BLaER1 (cell line): ENCODE data around the gene CCM2L.

ENCODE experiments used
- H3K27ac ChIP-seq: shearing (Covaris generic); formaldehyde crosslinking; 2 replicates; pipeline ENCODE4 v1.8.1; 2022
- H3K27me3 ChIP-seq: shearing (Covaris generic); formaldehyde crosslinking; 2 replicates; pipeline ENCODE4 v1.8.1; 2022
- H3K36me3 ChIP-seq: shearing (Covaris generic); formaldehyde crosslinking; 2 replicates; pipeline ENCODE4 v1.8.1; 2022
- H3K4me1 ChIP-seq: shearing (Covaris generic); formaldehyde crosslinking; 2 replicates; pipeline ENCODE4 v1.8.1; 2022
- H3K4me2 ChIP-seq: shearing (Covaris generic); formaldehyde crosslinking; 2 replicates; pipeline ENCODE4 v1.8.1; 2022
- H3K4me3 ChIP-seq: shearing (Covaris generic); formaldehyde crosslinking; 2 replicates; pipeline ENCODE4 v1.8.1; 2022
- H3K9ac ChIP-seq: shearing (Covaris generic); formaldehyde crosslinking; 2 replicates; pipeline ENCODE4 v1.8.1; 2022
- H3K9me3 ChIP-seq: shearing (Covaris generic); formaldehyde crosslinking; 2 replicates; pipeline ENCODE4 v1.8.1; 2022
- H4K20me1 ChIP-seq: shearing (Covaris generic); formaldehyde crosslinking; 2 replicates; pipeline ENCODE4 v1.8.1; 2022
- Cebpa-rat ChIP-seq: shearing (Covaris generic); IDR thresholded peaks from 2 replicates; pipeline ENCODE4 v1.8.1; 2022

Gene CCM2L

GRCh38 chr20:32007787-32008616, 2.2 kb upstream of the CCM2L start:
- no peak overlapping the region for H3K4me3 ChIP-seq
- H3K27ac ChIP-seq, result no peak overlapping the region
- no peaks in the 10 kb centered on the region for H3K36me3 ChIP-seq
- peak overlapping the region; percentile 37 for H3K4me2 ChIP-seq
- H4K20me1 ChIP-seq, result no peaks in the 10 kb centered on the region
- no peaks in the 10 kb centered on the region for H3K9me3 ChIP-seq
- no peak overlapping the region for H3K9ac ChIP-seq
- no peaks in the 10 kb centered on the region for H3K27me3 ChIP-seq
- TF ChIP-seq Cebpa-rat, result no peak
- peaks cover 11% of the 10 kb centered on the region for H3K4me1 ChIP-seq

GRCh38 chr20:32009564-32009963, 674 bp upstream of the CCM2L start:
- H3K4me2 ChIP-seq, result no peak overlapping the region
- no peaks in the 10 kb centered on the region for H3K9me3 ChIP-seq
- no peak overlapping the region for H3K4me3 ChIP-seq
- no peak overlapping the region for H3K27ac ChIP-seq
- H3K27me3 ChIP-seq, result no peaks in the 10 kb centered on the region
- H3K4me1 ChIP-seq, result peaks cover 11% of the 10 kb centered on the region
- H3K36me3 ChIP-seq, result no peaks in the 10 kb centered on the region
- TF ChIP-seq Cebpa-rat, result no peak
- H4K20me1 ChIP-seq, result no peaks in the 10 kb centered on the region
- no peak overlapping the region for H3K9ac ChIP-seq

- no peak overlapping the region for H3K27ac ChIP-seq
- H3K9me3 ChIP-seq, result no peaks in the 10 kb centered on the region
- H3K9ac ChIP-seq, result no peak overlapping the region
- no peaks in the 10 kb centered on the region for H4K20me1 ChIP-seq
- no peak overlapping the region for H3K4me2 ChIP-seq
- H3K27me3 ChIP-seq, result no peaks in the 10 kb centered on the region
- peaks cover 11% of the 10 kb centered on the region for H3K4me1 ChIP-seq
- no peak for TF ChIP-seq Cebpa-rat
- no peaks in the 10 kb centered on the region for H3K36me3 ChIP-seq
- H3K4me3 ChIP-seq, result no peak overlapping the region
These were observed 428 bp downstream of the CCM2L start for GRCh38 chr20:32010666-32011065.

GRCh38 chr20:32012159-32012688, 2.0 kb downstream of the CCM2L start:
- H3K4me1 ChIP-seq, result peaks cover 11% of the 10 kb centered on the region
- TF ChIP-seq Cebpa-rat, result no peak

GRCh38 chr20:32013326-32013725, 3.1 kb downstream of the CCM2L start:
- Histone ChIP-seq H3K4me1 (peaks cover 2% of the 10 kb centered on the region), H4K20me1 (no peaks in the 10 kb centered on the region), H3K27me3 (peaks cover 9% of the 10 kb centered on the region; the same call in 1 of the 2 replicates), H3K4me3 (no peak overlapping the region), H3K36me3 (no peaks in the 10 kb centered on the region), H3K9me3 (no peaks in the 10 kb centered on the region), H3K4me2 (no peak overlapping the region), H3K9ac (no peak overlapping the region), H3K27ac (no peak overlapping the region)
- no peak for TF ChIP-seq Cebpa-rat

More at GRCh38 chr20:32012159-32012688, 2.0 kb downstream of the CCM2L start:
- H3K27ac ChIP-seq, result no peak overlapping the region
- no peaks in the 10 kb centered on the region for H3K9me3 ChIP-seq
- no peaks in the 10 kb centered on the region; the same call in 1 of the 2 replicates for H3K27me3 ChIP-seq
- H3K4me2 ChIP-seq, result no peak overlapping the region
- no peaks in the 10 kb centered on the region for H4K20me1 ChIP-seq
- no peaks in the 10 kb centered on the region for H3K36me3 ChIP-seq
- H3K4me3 ChIP-seq, result no peak overlapping the region
- no peak overlapping the region for H3K9ac ChIP-seq

- Histone ChIP-seq H3K27me3 (peaks cover 42% of the 10 kb centered on the region), H3K4me1 (peaks cover 12% of the 10 kb centered on the region), H3K9ac (no peak overlapping the region), H3K36me3 (no peaks in the 10 kb centered on the region), H4K20me1 (no peaks in the 10 kb centered on the region), H3K9me3 (no peaks in the 10 kb centered on the region), H3K4me3 (no peak overlapping the region), H3K4me2 (no peak overlapping the region), H3K27ac (no peak overlapping the region)
- TF ChIP-seq Cebpa-rat, result no peak
These were observed 7.5 kb downstream of the CCM2L start for GRCh38 chr20:32017711-32018251.

GRCh38 chr20:32018269-32019155, 8.3 kb downstream of the CCM2L start:
- Histone ChIP-seq H3K27ac (no peak overlapping the region), H3K9ac (peak overlapping the region; percentile 63; the same call in 1 of the 2 replicates), H3K4me3 (peak overlapping the region; percentile 69)

GRCh38 chr20:32019156-32019510, 8.9 kb downstream of the CCM2L start:
- no peaks in the 10 kb centered on the region for H3K9me3 ChIP-seq
- peaks cover 42% of the 10 kb centered on the region for H3K27me3 ChIP-seq
- H3K27ac ChIP-seq, result no peak overlapping the region
- H3K4me3 ChIP-seq, result peak overlapping the region; percentile 69
- TF ChIP-seq Cebpa-rat, result no peak
- H3K4me1 ChIP-seq, result peaks cover 12% of the 10 kb centered on the region
- H3K4me2 ChIP-seq, result peak overlapping the region; percentile 89
- H3K36me3 ChIP-seq, result no peaks in the 10 kb centered on the region
- no peaks in the 10 kb centered on the region for H4K20me1 ChIP-seq
- peak overlapping the region; percentile 63; the same call in 1 of the 2 replicates for H3K9ac ChIP-seq

More at GRCh38 chr20:32018269-32019155, 8.3 kb downstream of the CCM2L start:
- Histone ChIP-seq H3K27me3 (peaks cover 42% of the 10 kb centered on the region), H3K4me1 (peaks cover 12% of the 10 kb centered on the region), H4K20me1 (no peaks in the 10 kb centered on the region), H3K9me3 (no peaks in the 10 kb centered on the region), H3K4me2 (peak overlapping the region; percentile 89), H3K36me3 (no peaks in the 10 kb centered on the region)
- no peak for TF ChIP-seq Cebpa-rat

GRCh38 chr20:32019563-32020463, 9.6 kb downstream of the CCM2L start:
- Histone ChIP-seq H3K9ac (no peak overlapping the region), H3K4me3 (peak overlapping the region; percentile 69), H3K27me3 (peaks cover 42% of the 10 kb centered on the region)

More at GRCh38 chr20:32019563-32020463, 9.6 kb downstream of the CCM2L start:
- H3K4me2 ChIP-seq, result peak overlapping the region; percentile 89
- H3K9me3 ChIP-seq, result no peaks in the 10 kb centered on the region
- H3K27ac ChIP-seq, result no peak overlapping the region
- H3K4me1 ChIP-seq, result peaks cover 17% of the 10 kb centered on the region
- H3K36me3 ChIP-seq, result no peaks in the 10 kb centered on the region
- TF ChIP-seq Cebpa-rat, result no peak
- H4K20me1 ChIP-seq, result no peaks in the 10 kb centered on the region
